ENCODE data around the gene ANKRD36. TPM values are rescaled to one million over a fixed set of nuclear protein-coding genes. Genes with fewer than 3 reads are reported as not detected.
"Not testable (repeated sequence)": the region's sequence is repeated elsewhere in the genome, so short reads cannot be mapped to it uniquely, and the experiment has no call there.

ANKRD36 gene
- total RNA-seq, 1 donor from 2014 or later, result 69.3 TPM

DNA sequence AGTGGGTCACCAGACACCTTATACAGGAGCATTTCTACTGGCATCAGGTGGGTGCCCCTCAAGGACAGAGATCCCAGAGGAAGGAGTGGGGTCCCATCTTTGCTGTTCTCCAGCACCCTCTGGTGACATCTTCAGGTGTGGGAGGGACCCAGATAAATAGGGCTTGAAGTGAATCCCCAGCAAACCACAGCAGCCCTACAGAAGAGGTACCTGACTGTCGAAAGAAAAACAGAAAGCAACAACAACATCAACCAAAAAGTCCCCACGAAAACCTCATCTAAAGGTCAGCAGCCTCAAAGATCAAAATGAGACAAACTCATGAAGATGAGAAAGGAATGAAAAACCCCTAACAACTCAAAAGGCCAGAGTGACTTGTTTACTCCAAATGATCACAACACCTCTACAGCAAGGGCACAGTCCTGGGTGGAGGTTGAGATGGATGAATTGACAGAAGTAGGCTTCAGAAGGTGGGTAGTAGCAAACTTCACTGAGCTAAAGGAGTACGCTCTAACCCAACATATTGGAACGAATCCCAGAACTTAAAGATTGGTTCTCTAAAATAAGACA lies 163.4 kb downstream of the ANKRD36 start:
- intact Hi-C loops (cut with micrococcal nuclease), result not testable (repeated sequence)

DNA sequence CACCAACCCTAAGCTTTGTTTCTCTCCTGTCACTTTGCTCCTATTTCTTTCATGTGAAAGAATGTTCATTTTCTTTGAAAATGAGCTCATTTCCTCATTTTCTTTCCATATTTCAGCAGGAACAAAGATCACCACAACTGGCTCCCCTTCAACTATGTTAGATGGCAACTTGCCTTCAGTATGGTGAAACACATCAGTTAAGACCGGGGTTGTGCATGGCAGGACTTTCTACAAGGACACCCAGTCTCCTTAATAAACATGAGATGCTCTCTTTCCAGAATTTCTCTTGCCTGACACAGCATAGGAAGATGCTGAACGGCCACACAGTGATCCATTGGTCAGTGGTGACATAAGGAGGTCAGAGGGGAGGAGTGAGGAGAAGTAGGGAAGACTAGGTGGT lies 172.2 kb downstream of the ANKRD36 start:
- intact Hi-C loops (cut with micrococcal nuclease), result not testable (repeated sequence)

DNA sequence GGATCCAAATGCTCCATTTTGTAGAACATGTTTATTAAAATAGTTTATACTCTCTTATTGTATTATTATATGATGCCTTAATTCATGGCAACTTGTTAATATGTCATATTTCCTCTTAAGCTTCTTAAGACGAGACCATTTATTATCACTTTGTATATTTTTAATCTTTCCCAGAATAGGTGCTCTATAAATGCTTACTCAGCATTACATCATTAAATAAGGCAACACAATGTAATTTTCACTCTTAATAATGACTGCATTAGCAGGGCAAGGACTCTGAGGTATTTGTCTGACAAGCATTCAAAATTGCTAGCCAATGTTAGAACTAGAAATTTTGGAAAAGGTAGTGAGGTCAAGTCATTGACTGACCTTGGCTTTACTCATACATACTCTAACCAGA lies 180.7 kb downstream of the ANKRD36 start:
- intact Hi-C loops (cut with micrococcal nuclease), result not testable (repeated sequence)

Other genes with a start within 250 kb of the ANKRD36 start
- 22.6 and 23.9 TPM in 2 replicates for gene SEMA4C, start 243.1 kb upstream of the ANKRD36 start, total RNA-seq
- gene FAM178B, start 126.6 kb upstream of the ANKRD36 start, total RNA-seq, result 0.39 TPM in 1 of 2 replicates, not detected in the other
- 24.4 and 24.8 TPM in 2 replicates for gene FAHD2B, start 18.3 kb upstream of the ANKRD36 start, total RNA-seq

All from T-helper 1 cell treated with Interleukin-12 subunit alpha and Interleukin-12 subunit beta and Interleukin-4 antibody, amounts not matched to agents 30 ng/mL and 1 ng/mL, for 36 hours (primary cell).